Measurements from ENCODE around the gene COPA. TPM values are rescaled to one million over a fixed set of nuclear protein-coding genes. Genes with fewer than 3 reads are reported as not detected.

The COPA gene
- total RNA-seq, 1 experiment from 2014 or later: 118 TPM

DNA sequence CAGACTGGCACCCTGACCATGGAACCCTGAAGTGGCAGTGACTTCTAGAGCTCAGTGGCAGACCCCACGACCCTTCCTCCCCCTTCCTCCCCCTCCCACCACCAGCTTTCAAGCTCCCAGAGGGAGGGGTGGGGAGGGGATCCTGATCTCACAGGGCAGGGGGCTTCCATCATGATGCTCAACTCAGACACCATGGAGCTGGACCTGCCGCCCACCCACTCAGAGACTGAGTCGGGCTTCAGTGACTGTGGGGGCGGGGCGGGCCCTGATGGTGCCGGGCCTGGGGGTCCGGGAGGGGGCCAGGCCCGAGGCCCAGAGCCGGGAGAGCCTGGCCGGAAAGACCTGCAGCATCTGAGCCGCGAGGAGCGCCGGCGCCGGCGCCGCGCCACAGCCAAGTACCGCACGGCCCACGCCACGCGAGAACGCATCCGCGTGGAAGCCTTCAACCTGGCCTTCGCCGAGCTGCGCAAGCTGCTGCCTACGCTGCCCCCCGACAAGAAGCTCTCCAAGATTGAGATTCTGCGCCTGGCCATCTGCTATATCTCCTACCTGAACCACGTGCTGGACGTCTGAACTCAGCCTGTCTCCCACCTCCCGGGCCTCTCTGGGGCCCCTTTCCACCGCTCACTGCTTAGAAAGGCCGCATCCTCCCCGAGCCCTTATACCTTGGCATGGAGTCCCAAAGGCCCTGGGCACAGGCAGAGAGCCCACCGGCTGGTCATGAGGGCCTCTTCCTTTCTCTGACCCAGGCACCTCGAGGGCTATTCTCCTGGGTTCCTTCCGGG lies 27.7 kb upstream of the COPA start:
- H3K4me3 Mint-ChIP-seq: no peak overlapping the region; a peak in 1 of 5 replicates
- H3K36me3 Mint-ChIP-seq (ENCODE audit: insufficient read depth in 1 of 3, low read depth in 3 of 3): peaks cover 0 to 2% (median 0%) of the 10 kb centered on the region in 3 experiments; a peak in 1 of 7 replicates
- WGBS (ENCODE audit: extremely low coverage, insufficient read length, low lambda C conversion rate): no CpG with 5 or more reads among the region's 42 CpGs

More for the DNA sequence above, 27.7 kb upstream of the COPA start:
- H4K91ac ChIP-seq (ENCODE audit: insufficient read length, low read depth, low read length): no peak overlapping the region
- peaks cover 39 to 56% of the 10 kb centered on the region in 2 experiments for H3K4me1 Mint-ChIP-seq
- no peak overlapping the region for H3K4ac ChIP-seq (ENCODE audit: low read depth, low read length)
- H3K23ac ChIP-seq (ENCODE audit: insufficient read length, low read depth, low read length): no peak overlapping the region
- H3K79me2 ChIP-seq (ENCODE audit: insufficient read depth, low read length): no peaks in the 10 kb centered on the region
- no peak overlapping the region for H3K27ac Mint-ChIP-seq
- no peak overlapping the region for H4K8ac ChIP-seq (replicated peaks; ENCODE audit: insufficient read length, low read depth, low read length)
- H3T11ph ChIP-seq (ENCODE audit: low read length): no peak overlapping the region
- H3K27me3 Mint-ChIP-seq (ENCODE audit: low read depth): peaks cover 4% of the 10 kb centered on the region; the same call in 1 of the 2 replicates
- no peaks in the 10 kb centered on the region; a peak in 1 of 5 replicates for H3K9me3 Mint-ChIP-seq
- peaks cover 9% of the 10 kb centered on the region for H3K4me1 ChIP-seq (ENCODE audit: insufficient read depth, low read length)
- DNase-seq: no peak
- H4K5ac ChIP-seq (ENCODE audit: insufficient read length, low read depth, low read length): no peak overlapping the region
- no peak overlapping the region for H2BK12ac ChIP-seq (ENCODE audit: insufficient read length, low read depth, low read length)
- no peak overlapping the region for H3K27ac ChIP-seq (ENCODE audit: insufficient read length, low read depth, low read length)
- no peaks in the 10 kb centered on the region for H3K9me3 ChIP-seq (ENCODE audit: control insufficient read depth, low read depth, low read length)
- H2AFZ ChIP-seq (ENCODE audit: low read length): no peak overlapping the region
- H3K23me2 ChIP-seq (ENCODE audit: insufficient read length, low read depth, low read length, poor library complexity, severe bottlenecking): peaks cover 7% of the 10 kb centered on the region
- no peak overlapping the region for H2BK20ac ChIP-seq (ENCODE audit: low read depth, low read length, poor library complexity, severe bottlenecking)
- no peaks in the 10 kb centered on the region for H4K20me1 ChIP-seq (ENCODE audit: control insufficient read depth, insufficient read depth, insufficient read length)
- no peak overlapping the region for H3K14ac ChIP-seq (ENCODE audit: insufficient read depth, low read length)
- TF ChIP-seq, protein P1, sequence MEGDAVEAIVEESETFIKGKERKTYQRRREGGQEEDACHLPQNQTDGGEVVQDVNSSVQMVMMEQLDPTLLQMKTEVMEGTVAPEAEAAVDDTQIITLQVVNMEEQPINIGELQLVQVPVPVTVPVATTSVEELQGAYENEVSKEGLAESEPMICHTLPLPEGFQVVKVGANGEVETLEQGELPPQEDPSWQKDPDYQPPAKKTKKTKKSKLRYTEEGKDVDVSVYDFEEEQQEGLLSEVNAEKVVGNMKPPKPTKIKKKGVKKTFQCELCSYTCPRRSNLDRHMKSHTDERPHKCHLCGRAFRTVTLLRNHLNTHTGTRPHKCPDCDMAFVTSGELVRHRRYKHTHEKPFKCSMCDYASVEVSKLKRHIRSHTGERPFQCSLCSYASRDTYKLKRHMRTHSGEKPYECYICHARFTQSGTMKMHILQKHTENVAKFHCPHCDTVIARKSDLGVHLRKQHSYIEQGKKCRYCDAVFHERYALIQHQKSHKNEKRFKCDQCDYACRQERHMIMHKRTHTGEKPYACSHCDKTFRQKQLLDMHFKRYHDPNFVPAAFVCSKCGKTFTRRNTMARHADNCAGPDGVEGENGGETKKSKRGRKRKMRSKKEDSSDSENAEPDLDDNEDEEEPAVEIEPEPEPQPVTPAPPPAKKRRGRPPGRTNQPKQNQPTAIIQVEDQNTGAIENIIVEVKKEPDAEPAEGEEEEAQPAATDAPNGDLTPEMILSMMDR (conservative IDR thresholded peaks at IDR 0.05): no peak
- no peak overlapping the region for H2AK5ac ChIP-seq (ENCODE audit: insufficient read length, low read length)
- no peak overlapping the region for H2BK15ac ChIP-seq (ENCODE audit: low read depth, low read length)
- H3K79me1 ChIP-seq (ENCODE audit: insufficient read depth, low read depth, low read length, poor library complexity, severe bottlenecking): no peaks in the 10 kb centered on the region
- no peaks in the 10 kb centered on the region for H3K27me3 ChIP-seq (ENCODE audit: insufficient read depth, low read length)
- H3K9ac ChIP-seq (ENCODE audit: extremely low read depth, insufficient read length, low read length): no peak overlapping the region
- H3K56ac ChIP-seq (ENCODE audit: insufficient read length, low read depth, low read length): no peak overlapping the region
- H3K4me2 ChIP-seq (ENCODE audit: insufficient read depth, insufficient read length, low read length): no peak overlapping the region
- no peak overlapping the region for H3K18ac ChIP-seq (ENCODE audit: insufficient read length, low read depth, low read length)
- no peak overlapping the region for H2BK5ac ChIP-seq (ENCODE audit: insufficient read length, low read length)
- no peak overlapping the region for H2BK120ac ChIP-seq (ENCODE audit: low read depth, low read length, poor library complexity, severe bottlenecking)

Measured in H9 (cell line).